ENCODE data around the gene CALN1. TPM values are rescaled to one million over a fixed set of nuclear protein-coding genes. Genes with fewer than 3 reads are reported as not detected.

The CALN1 gene
- total RNA-seq, 1 donor from 2014 or later: 1.2 TPM

DNA sequence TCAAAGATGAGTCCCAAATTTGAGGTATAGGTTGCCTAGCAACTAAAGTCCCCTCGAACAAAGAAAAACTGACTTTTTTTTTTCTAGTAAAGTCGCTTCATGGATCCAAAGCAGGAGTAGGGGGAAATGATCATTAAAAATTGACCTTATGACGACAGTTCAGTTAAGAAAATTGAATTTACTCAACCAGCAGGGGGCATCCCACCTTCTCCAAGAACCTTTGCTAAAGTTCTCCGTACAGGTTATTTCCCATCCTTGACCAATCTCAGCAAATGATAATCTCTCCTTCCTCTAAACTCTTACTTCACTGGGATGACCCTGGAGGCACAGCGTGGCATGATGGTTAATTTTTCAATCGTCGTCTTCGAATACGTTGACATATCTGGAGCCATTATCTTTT lies 228.3 kb downstream of the CALN1 start:
- no peak for DNase-seq (ENCODE audit: low spot score)

- no peak for DNase-seq (ENCODE audit: low spot score)
Measured at GRCh38 chr7:72182036-72182435, 230.1 kb downstream of the CALN1 start.

- DNase-seq (ENCODE audit: low spot score): no peak
Measured at GRCh38 chr7:72176875-72177274, 235.3 kb downstream of the CALN1 start.

DNA sequence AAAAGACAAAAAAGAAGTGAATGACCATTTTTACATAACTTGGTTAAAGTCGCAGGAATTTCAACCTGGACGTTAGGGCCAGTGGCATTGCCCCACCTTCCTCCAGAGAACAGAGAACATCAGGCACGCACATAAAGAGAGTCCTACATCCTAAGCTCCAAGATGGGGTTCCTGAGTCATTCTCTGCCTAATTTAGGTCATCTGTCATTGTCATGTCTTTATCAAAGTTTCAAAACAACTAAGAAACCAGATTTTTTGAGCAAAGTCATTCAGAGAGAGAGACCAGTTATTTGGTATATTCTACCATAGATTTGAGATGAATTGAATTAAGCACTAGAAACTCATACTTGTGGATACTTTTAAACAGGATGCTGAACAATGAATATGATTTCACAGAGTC lies 241.7 kb downstream of the CALN1 start:
- no peak for DNase-seq (ENCODE audit: low spot score)

DNA sequence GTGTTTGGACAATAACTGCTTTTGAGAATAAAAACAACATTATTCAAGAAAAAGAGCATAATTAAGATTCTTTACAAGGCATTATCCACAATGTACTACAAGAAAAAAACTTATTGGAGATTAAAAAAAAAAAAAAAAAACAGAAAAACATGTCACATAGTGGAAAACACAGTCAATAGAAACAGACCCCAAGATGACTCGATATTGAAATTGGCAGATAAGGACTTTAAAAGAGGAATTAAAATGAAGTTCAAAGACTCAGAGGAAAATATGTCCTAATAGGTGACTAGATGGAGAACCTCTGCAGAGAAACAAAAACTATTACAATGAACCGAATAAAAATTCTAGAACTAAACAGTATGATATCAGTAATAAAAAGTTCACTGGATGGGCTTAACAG lies 248.9 kb downstream of the CALN1 start:
- DNase-seq (ENCODE audit: low spot score): no peak

GRCh38 chr7:72161534-72161933 lies 250.6 kb downstream of the CALN1 start:
- DNase-seq (ENCODE audit: low spot score): no peak

DNA sequence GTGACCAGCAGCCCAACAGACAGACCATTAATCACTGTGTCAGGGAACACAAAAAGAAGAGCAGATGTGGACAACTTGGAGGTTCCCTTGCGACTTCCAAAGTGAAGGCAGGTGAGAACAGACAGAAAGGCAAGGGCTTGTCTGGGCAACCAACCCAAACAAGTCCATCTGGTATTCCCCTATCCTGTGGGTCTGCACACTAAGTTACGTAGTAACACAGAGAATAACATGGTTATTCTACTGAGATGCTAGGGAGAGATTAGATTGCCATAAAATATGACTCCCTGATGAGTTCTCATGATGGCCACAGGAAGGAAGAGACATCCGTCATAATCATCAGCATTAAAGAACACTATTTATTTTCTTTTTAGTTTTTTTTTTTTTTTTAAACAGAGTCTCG lies 252.2 kb downstream of the CALN1 start:
- peak; percentile 38 for DNase-seq (ENCODE audit: low spot score)

GRCh38 chr7:72156671-72157070 lies 255.5 kb downstream of the CALN1 start:
- no peak for DNase-seq (ENCODE audit: low spot score)

GRCh38 chr7:72153132-72153512 lies 259.0 kb downstream of the CALN1 start:
- no peak for DNase-seq (ENCODE audit: low spot score)

DNA sequence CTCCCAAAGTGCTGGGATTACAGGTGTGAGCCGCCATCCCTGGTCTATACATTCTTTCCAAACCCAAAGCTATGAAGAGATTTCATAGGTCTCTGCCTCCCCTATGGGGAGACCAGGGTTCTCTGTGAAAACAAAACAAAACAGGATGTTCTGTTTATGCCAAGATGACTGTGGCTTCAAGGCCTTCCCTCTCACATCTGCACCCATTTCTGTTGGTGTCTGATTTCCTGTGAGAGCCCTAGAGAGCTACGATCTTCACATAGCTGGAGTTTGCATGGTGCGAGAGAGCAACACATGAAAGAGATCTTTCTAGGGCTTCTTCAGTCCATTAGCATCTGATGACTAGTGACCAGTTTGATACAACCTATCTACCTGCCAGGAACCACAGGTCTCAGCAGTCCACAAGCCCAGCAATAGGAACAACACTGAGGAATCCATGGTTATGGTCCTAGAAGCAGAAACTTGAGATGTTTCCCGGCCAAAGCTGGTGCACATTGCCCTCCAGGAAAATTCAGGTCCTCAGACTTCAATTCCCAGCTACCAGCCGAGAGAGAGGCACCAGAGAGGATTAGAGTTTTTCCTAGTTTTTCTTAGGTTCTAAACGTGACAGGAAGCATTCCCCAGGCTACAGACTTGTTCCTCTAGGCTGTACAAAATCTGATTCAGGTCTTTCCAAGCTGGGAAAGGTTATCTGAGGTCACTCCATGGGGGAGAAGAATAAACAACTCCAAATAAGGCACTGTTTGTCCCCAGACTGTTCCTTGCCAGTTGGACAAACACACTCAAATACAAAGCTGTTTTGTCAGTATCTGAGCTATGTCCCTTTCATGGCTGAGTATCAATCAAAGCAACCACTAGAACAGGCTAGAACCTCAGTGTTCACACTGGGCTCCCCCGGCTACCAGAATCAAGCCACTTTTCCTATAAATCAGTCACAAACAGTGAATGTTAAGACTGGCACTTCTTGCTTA lies 259.7 kb downstream of the CALN1 start:
- no peak for DNase-seq (ENCODE audit: low spot score)

DNA sequence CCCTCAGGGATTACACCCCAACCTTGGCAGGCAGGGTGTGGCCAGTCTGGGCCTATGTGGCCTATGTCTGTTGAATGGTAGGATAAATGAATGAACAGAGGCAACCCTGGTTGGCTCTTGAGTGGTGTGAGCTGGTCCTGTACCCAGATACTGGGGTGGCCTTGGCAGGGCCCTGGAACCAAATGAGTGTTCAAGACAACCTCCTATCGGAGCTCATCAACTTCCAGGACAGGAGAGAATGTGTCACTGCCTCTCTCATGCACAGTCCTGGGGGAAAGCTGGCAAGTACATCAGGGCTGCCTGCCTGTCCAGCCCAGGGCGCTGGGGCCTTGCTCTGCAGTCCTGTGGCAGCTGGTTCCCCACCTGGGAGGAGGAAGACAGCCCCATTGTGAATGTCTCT lies 271.6 kb downstream of the CALN1 start:
- no peak for DNase-seq (ENCODE audit: low spot score)

DNA sequence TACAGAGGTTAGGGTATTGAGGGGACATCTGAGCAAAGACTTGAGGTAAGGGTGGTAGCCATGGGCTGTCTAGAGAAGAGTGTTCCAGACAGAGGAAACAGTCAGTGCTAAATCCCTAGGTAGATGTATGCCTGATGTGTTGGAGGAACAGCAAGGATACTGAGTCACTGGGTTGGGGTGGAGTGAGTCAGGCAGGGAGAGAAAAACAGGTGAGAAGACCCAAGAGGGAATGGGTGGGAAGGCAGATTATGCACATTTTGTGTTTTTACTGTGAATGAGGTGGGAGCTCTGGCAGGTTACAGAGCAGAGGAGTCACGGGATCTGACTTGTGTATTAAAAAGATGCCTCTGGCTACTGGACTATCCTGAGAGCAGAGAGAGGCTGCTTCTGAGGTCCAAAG lies 285.0 kb downstream of the CALN1 start:
- DNase-seq (ENCODE audit: low spot score): no peak

- DNase-seq (ENCODE audit: low spot score): no peak
Measured at GRCh38 chr7:72123913-72124312, 288.2 kb downstream of the CALN1 start.

- no peak for DNase-seq (ENCODE audit: low spot score)
Measured at GRCh38 chr7:72118366-72118765, 293.8 kb downstream of the CALN1 start.

DNA sequence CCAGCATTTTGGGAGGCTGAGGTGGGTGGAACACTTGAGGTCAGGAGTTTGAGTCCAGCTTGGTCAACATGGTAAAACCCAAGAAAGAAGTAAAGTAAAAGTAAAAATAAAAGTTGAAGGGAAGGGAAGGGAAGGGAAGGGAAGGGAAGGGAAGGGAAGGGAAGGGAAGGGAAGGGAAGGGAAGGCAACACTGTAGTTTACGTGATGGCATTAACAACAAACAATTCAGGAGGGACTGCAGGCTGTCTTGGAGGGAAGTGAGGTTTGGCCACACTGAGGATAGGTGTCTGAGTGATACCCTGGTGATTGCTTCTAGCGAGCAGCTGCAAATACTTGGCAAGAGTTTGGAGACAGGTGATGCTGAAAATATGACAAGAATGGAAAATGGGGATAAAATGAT lies 298.0 kb downstream of the CALN1 start:
- DNase-seq (ENCODE audit: low spot score): no peak

DNA sequence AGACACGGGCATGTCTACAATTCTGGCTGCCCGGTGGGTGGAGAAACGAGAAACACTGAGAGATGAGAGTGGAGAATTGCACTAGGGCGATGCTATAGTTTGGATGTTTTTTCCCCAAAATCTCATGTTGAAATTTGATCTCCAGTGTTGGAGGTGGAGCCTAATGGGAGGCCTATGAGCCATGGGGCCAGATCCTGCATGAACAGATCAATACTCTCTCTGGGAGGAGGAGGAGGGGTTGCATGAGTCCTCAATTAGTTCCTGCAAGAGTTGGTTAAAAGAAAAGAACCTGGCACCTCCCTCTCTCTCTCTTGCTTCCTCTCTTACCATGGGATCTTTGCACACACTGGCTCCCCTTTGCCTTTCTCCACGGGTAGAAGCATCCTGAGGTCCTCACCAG lies 299.1 kb downstream of the CALN1 start:
- DNase-seq (ENCODE audit: low spot score): no peak

GRCh38 chr7:72112530-72112929 lies 299.6 kb downstream of the CALN1 start:
- no peak for DNase-seq (ENCODE audit: low spot score)

- DNase-seq (ENCODE audit: low spot score): no peak
Measured at GRCh38 chr7:72111086-72111485, 301.1 kb downstream of the CALN1 start.

DNA sequence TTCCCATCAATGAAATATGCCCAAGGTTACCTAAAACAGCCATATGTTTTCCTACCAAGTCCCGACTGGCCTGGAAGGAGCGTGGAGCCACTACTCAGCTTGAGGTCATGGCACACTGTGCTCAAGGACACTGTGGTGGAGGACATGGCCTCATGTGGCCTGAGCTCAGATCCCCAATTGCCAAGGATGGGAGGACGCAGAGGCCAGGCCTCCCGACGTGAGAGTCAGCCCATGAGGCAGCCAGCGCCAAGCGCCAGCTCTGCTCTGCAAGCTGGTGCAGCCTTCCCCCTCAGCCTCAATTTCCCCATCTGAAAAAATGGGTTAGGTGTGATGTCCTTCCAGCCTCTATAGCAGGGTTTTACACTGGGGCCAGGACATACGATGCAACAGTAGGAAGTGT lies 302.6 kb downstream of the CALN1 start:
- no peak for DNase-seq (ENCODE audit: low spot score)

DNA sequence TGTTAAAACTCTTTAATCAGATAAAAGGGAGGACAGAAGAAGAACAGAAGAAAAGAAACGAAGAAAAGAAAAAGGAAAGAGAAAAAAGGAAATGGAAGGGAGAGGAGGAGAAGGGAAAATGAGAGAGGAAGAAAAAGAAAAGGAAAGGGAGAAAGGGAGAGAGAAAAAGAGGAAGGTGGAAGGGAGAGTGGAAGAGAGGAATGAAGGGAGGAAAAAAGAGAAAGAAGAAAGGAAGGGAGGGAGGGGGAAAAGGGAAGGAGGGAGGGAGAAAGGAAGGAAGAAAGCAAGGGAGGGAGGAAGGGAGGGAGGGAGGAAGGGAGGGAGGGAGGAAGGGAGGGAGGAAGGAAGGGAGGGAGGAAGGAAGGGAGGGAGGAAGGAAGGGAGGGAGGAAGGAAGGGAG lies 305.7 kb downstream of the CALN1 start:
- DNase-seq (ENCODE audit: low spot score): no peak

GRCh38 chr7:72101444-72101843 lies 310.7 kb downstream of the CALN1 start:
- no peak for DNase-seq (ENCODE audit: low spot score)

DNA sequence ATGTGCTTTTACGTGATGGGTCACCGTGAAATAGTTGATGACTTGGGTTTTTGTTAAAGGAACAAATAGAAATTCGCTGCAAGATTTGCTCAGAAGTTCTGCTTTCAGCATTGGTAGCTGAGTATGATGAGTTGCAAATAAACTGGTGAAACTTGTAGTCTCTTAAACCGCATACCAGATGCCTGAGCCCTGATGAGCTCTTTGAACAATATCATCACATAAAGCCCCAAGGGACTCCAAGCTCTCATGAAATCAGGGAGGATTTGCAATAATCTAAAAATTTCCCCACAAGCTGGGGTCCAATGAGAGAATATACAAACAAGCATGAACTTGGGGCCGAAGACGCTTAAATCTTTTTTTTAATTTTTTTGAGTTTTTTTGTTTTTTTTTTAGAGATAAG lies 312.4 kb downstream of the CALN1 start:
- DNase-seq (ENCODE audit: low spot score): peak; percentile 49

- peak; percentile 3 for DNase-seq (ENCODE audit: low spot score)
Measured at GRCh38 chr7:72098807-72099580, 313.1 kb downstream of the CALN1 start.
